ENCODE data around the gene UNC79. TPM values are rescaled to one million over a fixed set of nuclear protein-coding genes. Genes with fewer than 3 reads are reported as not detected.
"Not testable (repeated sequence)": the region's sequence is repeated elsewhere in the genome, so short reads cannot be mapped to it uniquely, and the experiment has no call there.

The UNC79 gene
- total RNA-seq: 0.37 TPM

- no peak for DNase-seq (ENCODE audit: low spot score)
Measured at GRCh38 chr14:93430315-93431035, at the start of gene UNC79. TSS of gene UNC79 (plus strand) at chr14:93430939. CDS start at chr14:93431030, 91 bp downstream.

- DNase-seq (ENCODE audit: low spot score): no peak
Measured at GRCh38 chr14:93381644-93382043, 49.1 kb upstream of the UNC79 start.

- DNase-seq (ENCODE audit: low spot score): not testable (repeated sequence)
Measured at GRCh38 chr14:93384256-93384655, 46.5 kb upstream of the UNC79 start.

GRCh38 chr14:93395231-93395630, 35.5 kb upstream of the UNC79 start:
- DNase-seq (ENCODE audit: low spot score): no peak

GRCh38 chr14:93396456-93396855, 34.3 kb upstream of the UNC79 start:
- DNase-seq (ENCODE audit: low spot score): no peak

GRCh38 chr14:93398491-93398890, 32.2 kb upstream of the UNC79 start:
- DNase-seq (ENCODE audit: low spot score): no peak

GRCh38 chr14:93402951-93403350, 27.8 kb upstream of the UNC79 start:
- DNase-seq (ENCODE audit: low spot score): no peak

GRCh38 chr14:93410021-93410420, 20.7 kb upstream of the UNC79 start:
- no peak for DNase-seq (ENCODE audit: low spot score)

- no peak for DNase-seq (ENCODE audit: low spot score)
Measured at GRCh38 chr14:93410893-93411292, 19.8 kb upstream of the UNC79 start.

GRCh38 chr14:93425136-93425535, 5.6 kb upstream of the UNC79 start:
- not testable (repeated sequence) for DNase-seq (ENCODE audit: low spot score)

GRCh38 chr14:93426750-93427149, 4.0 kb upstream of the UNC79 start:
- no peak for DNase-seq (ENCODE audit: low spot score)

GRCh38 chr14:93431036-93431670, 414 bp downstream of the UNC79 start:
- no peak for DNase-seq (ENCODE audit: low spot score)

- no peak for DNase-seq (ENCODE audit: low spot score)
Measured at GRCh38 chr14:93454224-93454623, 23.5 kb downstream of the UNC79 start.

- DNase-seq (ENCODE audit: low spot score): no peak
Measured at GRCh38 chr14:93456356-93456755, 25.6 kb downstream of the UNC79 start.

- no peak for DNase-seq (ENCODE audit: low spot score)
Measured at GRCh38 chr14:93458234-93458633, 27.5 kb downstream of the UNC79 start.

- no peak for DNase-seq (ENCODE audit: low spot score)
Measured at GRCh38 chr14:93462479-93462878, 31.7 kb downstream of the UNC79 start.

GRCh38 chr14:93464271-93464670, 33.5 kb downstream of the UNC79 start:
- no peak for DNase-seq (ENCODE audit: low spot score)

- DNase-seq (ENCODE audit: low spot score): no peak
Measured at GRCh38 chr14:93475471-93475870, 44.7 kb downstream of the UNC79 start.

- DNase-seq (ENCODE audit: low spot score): no peak
Measured at GRCh38 chr14:93476305-93476704, 45.6 kb downstream of the UNC79 start.

GRCh38 chr14:93479074-93479473, 48.3 kb downstream of the UNC79 start:
- not testable (repeated sequence) for DNase-seq (ENCODE audit: low spot score)

- no peak for DNase-seq (ENCODE audit: low spot score)
Measured at GRCh38 chr14:93480867-93481266, 50.1 kb downstream of the UNC79 start.

- no peak for DNase-seq (ENCODE audit: low spot score)
Measured at GRCh38 chr14:93481758-93482157, 51.0 kb downstream of the UNC79 start.

- no peak for DNase-seq (ENCODE audit: low spot score)
Measured at GRCh38 chr14:93490001-93490400, 59.3 kb downstream of the UNC79 start.

GRCh38 chr14:93493054-93493453, 62.3 kb downstream of the UNC79 start:
- no peak for DNase-seq (ENCODE audit: low spot score)

Data from mucosa of gallbladder (tissue), 1 donor.